HG03280 (cell line): ENCODE data around the gene COL4A1.

ENCODE experiments used
- ATAC-seq: cut with Tn5 transposase; IDR thresholded peaks from one replicate; pipeline ENCODE4 v1.9.1; 2021; ENCODE audit warnings: mild to moderate bottlenecking, moderate library complexity; ENCODE audit not compliant: unreplicated experiment

COL4A1 gene

DNA sequence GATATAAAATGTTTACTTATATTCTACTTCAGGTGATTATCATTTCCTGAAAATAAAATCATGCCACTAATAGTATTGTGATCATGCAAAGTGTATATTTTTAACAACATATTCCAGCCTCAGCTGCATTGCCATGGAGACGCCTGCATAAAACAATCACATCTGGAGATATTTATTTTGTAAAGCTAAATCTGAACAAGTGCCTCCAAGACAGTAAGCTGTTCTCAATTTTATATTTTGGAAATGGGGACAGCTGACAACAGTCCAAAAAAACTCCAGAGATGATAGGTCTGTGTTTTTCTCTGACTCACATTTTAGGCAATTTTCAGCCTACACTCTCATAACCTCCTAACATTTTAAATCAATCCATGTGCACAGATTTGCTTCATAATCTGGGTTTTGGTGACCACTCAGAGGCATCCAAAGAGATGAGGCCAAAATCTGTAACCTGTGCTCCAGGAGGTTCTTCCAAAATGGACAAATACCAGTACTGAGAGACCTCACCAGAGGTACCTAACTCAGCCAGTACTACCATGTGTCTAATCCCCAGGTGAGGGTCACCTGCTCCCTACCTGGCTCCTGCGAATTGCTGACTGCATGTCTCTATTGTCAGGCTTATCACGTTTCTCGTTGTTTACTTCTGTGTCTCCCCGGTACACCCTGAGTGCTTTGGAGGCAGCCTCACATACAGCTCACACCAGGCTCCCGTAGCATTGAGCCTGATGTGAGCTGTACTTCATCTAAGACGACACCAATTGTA, 62.7 kb downstream of the COL4A1 start:
- ATAC-seq, result no peak

GRCh38 chr13:110242615-110243014, 64.3 kb downstream of the COL4A1 start:
- no peak for ATAC-seq

DNA sequence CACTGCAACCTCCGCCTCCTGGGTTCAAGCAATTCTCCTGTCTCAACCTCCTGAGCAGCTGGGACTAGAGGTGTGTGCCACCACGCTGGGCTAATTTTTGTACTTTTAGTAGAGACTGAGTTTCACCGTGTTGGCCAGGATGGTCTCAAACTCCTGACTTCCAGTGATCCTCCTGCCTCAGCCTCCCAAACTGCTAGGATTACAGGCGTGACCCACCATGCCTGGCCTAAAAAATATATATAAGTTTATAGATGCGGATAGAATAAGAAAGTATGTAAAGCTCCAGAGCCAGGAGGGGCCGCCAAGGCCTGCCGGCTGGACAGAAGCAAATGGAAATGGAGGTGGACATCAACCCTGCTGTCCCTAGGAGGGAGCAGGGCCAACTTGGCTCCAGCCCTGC, 66.0 kb downstream of the COL4A1 start:
- no peak for ATAC-seq

DNA sequence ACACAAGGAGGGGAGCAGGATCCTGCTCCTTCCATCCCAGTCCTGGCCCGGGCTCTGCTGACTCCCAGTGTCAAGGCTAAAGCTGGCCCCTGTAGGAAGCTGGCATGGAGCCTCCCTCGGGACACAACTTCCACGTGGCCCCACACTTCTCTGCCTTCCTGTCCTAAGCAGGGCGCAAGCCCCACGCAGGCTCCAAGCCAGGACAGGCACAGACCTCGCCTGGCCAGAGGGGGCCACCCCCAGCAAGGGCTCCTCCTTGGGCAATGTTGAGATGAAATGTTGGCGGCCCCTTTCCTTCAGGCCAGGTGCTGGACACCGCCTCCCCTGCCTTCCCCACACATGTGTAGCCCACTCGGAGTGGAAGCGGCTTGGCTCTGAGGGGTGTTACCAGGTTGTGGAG, 66.6 kb downstream of the COL4A1 start:
- no peak for ATAC-seq

DNA sequence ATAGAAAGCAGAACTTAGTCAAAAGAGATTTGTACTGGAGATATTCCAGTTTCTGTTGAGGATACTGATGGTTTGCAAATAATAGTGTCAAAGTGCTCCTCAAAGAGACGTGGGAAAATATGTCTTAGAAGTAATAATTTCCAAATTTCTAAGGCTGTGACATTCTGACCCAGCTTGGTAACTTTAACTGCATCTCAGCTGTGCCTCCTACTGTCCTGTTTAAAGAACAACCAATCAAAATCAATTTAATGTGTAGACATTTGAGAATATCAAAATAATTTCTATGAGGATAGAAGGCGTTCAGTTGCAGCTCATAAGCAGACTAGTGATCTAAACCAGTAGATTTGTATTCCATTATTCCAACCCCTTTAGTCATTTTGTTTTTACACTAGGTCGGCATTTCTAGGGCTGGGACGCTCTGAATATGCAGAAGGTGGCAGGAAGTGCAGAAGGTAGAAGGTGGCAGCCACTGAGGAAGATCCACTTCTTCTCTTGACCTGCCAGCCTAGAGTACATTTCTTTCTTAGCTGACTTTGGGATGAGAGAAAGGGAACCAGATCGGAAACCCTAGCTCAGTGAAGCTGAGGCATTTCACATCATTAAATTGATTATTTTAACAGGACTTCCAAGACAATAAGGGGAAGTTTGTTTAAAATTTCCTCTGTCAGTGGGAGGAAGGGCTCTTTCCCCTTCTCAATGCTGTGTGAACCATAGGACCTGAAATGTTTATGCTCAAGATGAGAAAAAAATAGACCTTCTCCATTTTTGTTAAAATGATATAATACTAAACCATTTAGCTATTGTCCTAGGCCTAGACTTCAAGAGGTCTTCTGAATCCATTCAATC, 67.5 kb downstream of the COL4A1 start:
- no peak for ATAC-seq

DNA sequence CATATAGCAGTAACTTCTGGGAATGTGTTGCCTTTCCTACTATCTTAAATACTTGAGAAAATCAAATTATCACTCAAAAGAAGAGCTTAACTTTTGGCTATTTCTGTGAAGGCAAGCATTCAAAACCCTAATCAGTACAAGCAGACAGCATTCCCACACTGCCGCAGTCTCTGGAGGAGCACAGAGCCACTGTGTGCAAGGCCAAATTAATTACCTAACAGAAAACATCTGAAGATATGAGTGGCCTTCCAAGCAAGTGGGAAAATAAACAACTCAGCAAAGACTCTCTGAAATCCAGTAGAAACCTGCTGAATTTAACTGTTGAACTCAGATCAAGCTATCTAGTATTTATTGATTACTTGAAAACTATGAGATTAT, 68.2 kb downstream of the COL4A1 start:
- ATAC-seq, result no peak

- ATAC-seq, result no peak
Measured at GRCh38 chr13:110237875-110238817, 68.8 kb downstream of the COL4A1 start.

DNA sequence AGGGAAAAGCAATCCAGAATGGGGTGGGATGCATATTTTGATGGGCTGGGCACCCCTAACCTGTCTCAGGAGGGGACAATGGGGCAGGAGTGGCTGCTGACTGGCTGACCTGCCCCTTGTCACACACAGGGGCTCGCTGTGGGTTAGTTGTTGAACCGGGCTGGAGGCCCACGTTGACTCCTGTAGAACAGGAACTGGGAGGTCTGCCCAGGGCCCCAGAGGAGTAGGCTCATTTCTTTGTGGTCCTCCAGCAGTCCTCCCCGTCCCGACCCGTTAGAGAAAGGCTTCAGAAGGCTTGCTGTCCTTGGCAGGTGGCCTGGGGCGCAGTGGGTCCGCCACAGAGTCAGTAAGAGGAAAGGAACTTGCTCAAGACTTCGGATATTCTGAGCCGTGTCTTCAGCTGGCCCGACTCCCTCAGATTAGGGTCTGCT, 70.1 kb downstream of the COL4A1 start:
- ATAC-seq, result no peak

GRCh38 chr13:110236431-110236830, 70.5 kb downstream of the COL4A1 start:
- ATAC-seq, result no peak

- no peak for ATAC-seq
Measured at GRCh38 chr13:110234532-110234931, 72.4 kb downstream of the COL4A1 start.

DNA sequence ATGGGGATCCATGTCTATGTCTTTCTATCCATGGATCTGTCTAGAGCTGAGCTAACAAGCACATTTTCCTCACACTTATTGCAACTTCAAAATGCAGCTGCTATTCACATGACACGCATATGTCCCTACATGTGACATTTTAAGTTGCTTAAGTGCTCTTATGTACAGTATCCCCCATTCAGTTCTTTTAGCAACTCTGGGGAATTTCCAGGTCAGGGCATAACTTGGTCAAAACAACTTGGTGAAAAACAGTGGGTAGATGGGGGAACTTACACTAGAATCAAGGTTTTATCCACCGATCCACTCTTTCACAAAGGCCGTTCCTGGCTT, 73.0 kb downstream of the COL4A1 start:
- no peak for ATAC-seq

DNA sequence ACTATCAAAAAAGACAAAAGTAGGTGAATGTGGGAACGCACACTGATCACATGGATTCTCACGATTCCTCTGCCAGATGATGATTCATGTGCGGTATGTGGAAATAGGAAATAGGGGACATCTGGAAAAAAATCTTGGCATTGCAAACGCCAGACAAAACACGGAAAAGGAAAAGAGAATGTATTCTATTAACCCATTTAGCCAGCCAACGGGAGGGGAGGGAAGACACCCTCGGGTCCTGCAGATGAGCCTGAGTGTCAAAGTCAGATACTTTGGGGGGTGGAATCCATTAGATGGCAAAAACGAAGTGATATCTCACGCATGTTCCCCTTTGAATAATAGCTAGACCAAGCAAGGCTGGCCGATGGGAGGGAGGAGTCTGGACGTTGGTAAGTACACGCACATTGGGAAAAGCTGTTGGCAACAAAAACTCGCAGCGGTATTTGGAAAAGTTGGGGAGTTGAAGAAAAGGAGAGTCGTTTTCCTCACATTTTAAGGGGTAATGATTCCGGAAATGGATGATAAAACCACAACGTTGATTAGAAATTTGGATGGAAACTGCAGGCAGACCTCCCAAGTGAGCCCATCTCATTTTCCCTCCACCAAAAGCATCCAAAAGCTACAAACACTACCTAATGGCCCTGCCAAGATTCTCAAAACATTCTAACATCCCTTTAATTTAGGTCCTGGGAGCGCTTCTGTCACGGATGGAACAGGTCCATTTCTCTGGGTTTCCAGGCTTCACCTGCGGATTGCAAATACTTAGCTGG, 73.6 kb downstream of the COL4A1 start:
- ATAC-seq, result no peak

GRCh38 chr13:110232756-110233155, 74.2 kb downstream of the COL4A1 start:
- ATAC-seq, result no peak

GRCh38 chr13:110232142-110232541, 74.8 kb downstream of the COL4A1 start:
- no peak for ATAC-seq

DNA sequence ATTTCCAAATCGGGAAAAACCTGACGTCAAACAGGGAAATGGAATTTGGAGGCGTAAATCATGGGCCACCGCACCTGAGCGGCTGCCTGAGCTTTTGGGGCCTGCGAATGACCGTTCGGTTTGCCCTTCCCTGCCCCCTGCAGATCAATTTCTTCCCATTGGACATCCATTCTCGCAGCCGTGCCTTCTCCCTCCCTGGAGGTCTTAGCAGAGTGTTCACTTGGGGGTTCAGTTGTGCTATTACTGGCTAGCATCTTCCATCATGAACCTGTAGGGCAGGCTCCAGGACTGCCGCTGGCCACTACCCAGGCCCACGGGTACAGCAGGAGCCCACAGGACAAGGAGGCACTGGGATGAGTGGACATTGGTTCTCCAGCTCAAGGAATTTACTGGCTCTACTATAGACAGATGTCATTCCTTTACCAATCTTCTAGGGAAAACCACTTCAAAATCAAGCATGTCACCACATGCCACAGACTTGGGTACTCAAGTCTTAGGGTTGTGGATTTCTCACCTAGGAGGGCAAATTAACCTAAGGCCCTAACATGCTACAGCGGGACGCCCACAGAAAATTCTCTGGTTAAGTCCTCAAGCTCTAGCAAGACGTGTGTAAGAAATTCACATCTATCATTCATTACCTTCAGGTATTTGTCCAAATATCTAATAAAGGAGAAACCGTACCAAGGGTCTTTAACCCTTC, 75.5 kb downstream of the COL4A1 start:
- no peak for ATAC-seq

DNA sequence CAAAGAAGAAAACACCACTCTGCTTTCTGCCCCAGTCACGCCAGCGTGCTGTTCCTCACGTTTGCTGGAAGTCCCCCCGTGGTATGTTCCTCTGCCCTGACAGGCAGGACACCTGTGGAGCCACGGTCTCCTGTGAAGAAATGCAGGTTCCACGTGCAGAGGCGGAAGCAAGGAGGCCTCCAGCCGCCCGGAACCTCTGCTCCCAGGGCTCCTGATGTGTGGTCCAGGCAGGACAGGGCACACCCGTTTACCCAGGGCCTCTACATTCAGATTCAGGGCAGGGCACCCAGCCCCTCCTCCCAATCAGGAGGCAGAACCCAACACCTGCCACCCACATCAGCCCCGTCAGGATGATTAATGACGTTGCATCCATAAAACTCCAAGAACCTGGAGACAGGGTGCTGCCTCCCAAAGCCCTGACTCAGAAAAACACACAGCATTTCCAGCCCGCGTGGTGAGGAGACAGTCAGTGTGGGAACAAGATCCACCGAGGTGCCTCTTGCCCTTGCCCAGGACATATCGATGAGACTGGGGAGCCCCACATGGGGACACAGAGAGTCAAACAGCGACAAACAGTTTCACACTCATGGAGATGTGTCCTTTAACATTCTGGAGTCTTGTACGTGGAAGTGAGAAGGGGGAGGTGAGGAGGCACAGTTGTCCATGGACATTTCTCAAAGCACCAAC, 76.2 kb downstream of the COL4A1 start:
- no peak for ATAC-seq

- ATAC-seq, result no peak
Measured at GRCh38 chr13:110229905-110230563, 76.9 kb downstream of the COL4A1 start.

GRCh38 chr13:110228936-110229904, 77.7 kb downstream of the COL4A1 start:
- ATAC-seq, result no peak
